WTC11 (cell line): ENCODE measurements around the gene LEUTX. TPM values are rescaled to one million over a fixed set of nuclear protein-coding genes. Genes with fewer than 3 reads are reported as not detected.
"Not testable (repeated sequence)": the region's sequence is repeated elsewhere in the genome, so short reads cannot be mapped to it uniquely, and the experiment has no call there.

ENCODE experiments used
- ATAC-seq: fragments of 200-7000 bp; cut with Tn5 transposase; 2 replicates; pipeline ENCODE4 v1.10.0; 2021; ENCODE audit warnings: mild to moderate bottlenecking, moderate library complexity
- CTCF ChIA-PET: fragments of 300-600 bp; sonication (Branson Sonifier 250); formaldehyde crosslinking; loops from one replicate; lab custom pipeline; 2021; ENCODE audit warnings: antibody characterized with exemption; lab: Charles Lee
- POLR2A ChIA-PET: fragments of 350-600 bp; sonication (Branson Sonifier 250); formaldehyde crosslinking; loops from one replicate; lab custom pipeline; 2021; ENCODE audit warnings: antibody characterized with exemption; lab: Charles Lee
- DNase-seq: peaks from one replicate; pipeline ENCODE4 v3.0.0; 2021; ENCODE audit warnings: low spot score
- H3K27ac Mint-ChIP-seq: 2 replicates; pipeline ENCODE4 v1.8.0; 2021; ENCODE audit warnings: mixed read lengths
- H3K27me3 Mint-ChIP-seq: 2 replicates; pipeline ENCODE4 v1.8.0; 2021; ENCODE audit warnings: low read depth, mild to moderate bottlenecking, moderate library complexity, mixed read lengths
- H3K36me3 Mint-ChIP-seq: 2 replicates; pipeline ENCODE4 v1.8.0; 2021; ENCODE audit warnings: mixed read lengths
- H3K4me1 Mint-ChIP-seq: 2 replicates; pipeline ENCODE4 v1.8.0; 2022; ENCODE audit warnings: mixed read lengths
- H3K4me3 Mint-ChIP-seq: 2 replicates; pipeline ENCODE4 v1.8.0; 2021; ENCODE audit warnings: mild to moderate bottlenecking, moderate library complexity, mixed read lengths
- H3K9me3 Mint-ChIP-seq: 2 replicates; pipeline ENCODE4 v1.8.0; 2021; ENCODE audit warnings: mixed read lengths
- CBFB ChIP-seq: sonication (generic); formaldehyde crosslinking; IDR thresholded peaks from 2 replicates; pipeline ENCODE4 v1.8.1; 2022; ENCODE audit warnings: mild to moderate bottlenecking, low read depth, missing genetic modification reagents
- CREM ChIP-seq: sonication (generic); formaldehyde crosslinking; IDR thresholded peaks from 2 replicates; pipeline ENCODE4 v1.8.1; 2022; ENCODE audit warnings: mild to moderate bottlenecking, missing genetic modification reagents, moderate library complexity
- ESRRA ChIP-seq: sonication (generic); formaldehyde crosslinking; IDR thresholded peaks from 2 replicates; pipeline ENCODE4 v1.8.1; 2022; ENCODE audit warnings: mild to moderate bottlenecking, missing genetic modification reagents, borderline replicate concordance
- ETV6 ChIP-seq: sonication (generic); formaldehyde crosslinking; IDR thresholded peaks from 2 replicates; pipeline ENCODE4 v1.8.1; 2022; ENCODE audit warnings: mild to moderate bottlenecking, missing genetic modification reagents
- FOXJ3 ChIP-seq: sonication (generic); formaldehyde crosslinking; IDR thresholded peaks from 2 replicates; pipeline ENCODE4 v1.9.0; 2021; ENCODE audit warnings: missing genetic modification reagents, mild to moderate bottlenecking, borderline replicate concordance
- FOXP1 ChIP-seq: sonication (generic); formaldehyde crosslinking; IDR thresholded peaks from 2 replicates; pipeline ENCODE4 v1.8.0; 2022; ENCODE audit warnings: missing genetic modification reagents, mild to moderate bottlenecking, moderate library complexity, borderline replicate concordance
- GRHL2 ChIP-seq: fragments of 250-450 bp; sonication (Bioruptor Pico); IDR thresholded peaks from 2 replicates; pipeline ENCODE4 v1.8.0; 2022; ENCODE audit warnings: mild to moderate bottlenecking, moderate library complexity; ENCODE audit not compliant: insufficient replicate concordance, severe bottlenecking
- GTF2I ChIP-seq: fragments of 250-450 bp; sonication (Bioruptor Pico); conservative IDR thresholded peaks from 2 replicates; pipeline ENCODE4 v1.4.0; 2021; ENCODE audit warnings: mild to moderate bottlenecking
- HMGA2 ChIP-seq: fragments of 250-450 bp; sonication (Bioruptor Pico); IDR thresholded peaks from 2 replicates; pipeline ENCODE4 v1.4.0; 2021; ENCODE audit warnings: mild to moderate bottlenecking, moderate library complexity
- JUN ChIP-seq: sonication (generic); formaldehyde crosslinking; IDR thresholded peaks from 2 replicates; pipeline ENCODE4 v1.8.0; 2023; ENCODE audit warnings: mild to moderate bottlenecking, missing genetic modification reagents
- MXD4 ChIP-seq: fragments of 250-450 bp; sonication (Bioruptor Pico); IDR thresholded peaks from 2 replicates; pipeline ENCODE4 v1.8.0; 2021; ENCODE audit warnings: mild to moderate bottlenecking, moderate library complexity, borderline replicate concordance
- NR1H2 ChIP-seq: sonication (generic); formaldehyde crosslinking; IDR thresholded peaks from 2 replicates; pipeline ENCODE4 v1.9.0; 2021; ENCODE audit warnings: mild to moderate bottlenecking, moderate library complexity, missing genetic modification reagents
- NR2C2 ChIP-seq: sonication (generic); formaldehyde crosslinking; IDR thresholded peaks from 2 replicates; pipeline ENCODE4 v1.8.0; 2022; ENCODE audit warnings: mild to moderate bottlenecking, missing genetic modification reagents
- PRRX2 ChIP-seq: fragments of 250-450 bp; sonication (Bioruptor Pico); IDR thresholded peaks from 2 replicates; pipeline ENCODE4 v1.8.0; 2021; ENCODE audit warnings: mild to moderate bottlenecking
- RELA ChIP-seq: sonication (generic); formaldehyde crosslinking; IDR thresholded peaks from 2 replicates; pipeline ENCODE4 v1.8.1; 2022; ENCODE audit warnings: missing genetic modification reagents, mild to moderate bottlenecking, borderline replicate concordance
- SP1 ChIP-seq: sonication (generic); formaldehyde crosslinking; conservative IDR thresholded peaks from 2 replicates; pipeline ENCODE4 v1.8.1; 2022; ENCODE audit warnings: missing genetic modification reagents
- TEAD4 ChIP-seq: sonication (generic); formaldehyde crosslinking; IDR thresholded peaks from 2 replicates; pipeline ENCODE4 v1.8.0; 2022; ENCODE audit warnings: mild to moderate bottlenecking, missing genetic modification reagents
- ZNF423 ChIP-seq: fragments of 250-450 bp; sonication (Bioruptor Pico); IDR thresholded peaks from 2 replicates; pipeline ENCODE4 v2.1.2; 2022; ENCODE audit warnings: mild to moderate bottlenecking, moderate library complexity
- total RNA-seq: library from RNA; stranded (reverse); gene quantifications from 3 replicates; pipeline ENCODE4 v1.2.3, GENCODE V29; 2021
- TF ChIP-seq, protein P1 (sequence below): sonication (generic); formaldehyde crosslinking; IDR thresholded peaks from 2 replicates; pipeline ENCODE4 v1.8.1; 2023; ENCODE audit warnings: mild to moderate bottlenecking, missing genetic modification reagents, moderate library complexity
- TF ChIP-seq, protein P2 (sequence below): sonication (generic); formaldehyde crosslinking; IDR thresholded peaks from 2 replicates; pipeline ENCODE4 v1.8.1; 2022; ENCODE audit warnings: low read depth, mild to moderate bottlenecking, moderate library complexity, missing genetic modification reagents, borderline replicate concordance
- TF ChIP-seq, protein P3 (sequence below): sonication (generic); formaldehyde crosslinking; IDR thresholded peaks from 2 replicates; pipeline ENCODE4 v1.8.0; 2023; ENCODE audit warnings: missing genetic modification reagents, mild to moderate bottlenecking, borderline replicate concordance

Gene LEUTX
- total RNA-seq, 1 experiment from 2014 or later = not detected

DNA sequence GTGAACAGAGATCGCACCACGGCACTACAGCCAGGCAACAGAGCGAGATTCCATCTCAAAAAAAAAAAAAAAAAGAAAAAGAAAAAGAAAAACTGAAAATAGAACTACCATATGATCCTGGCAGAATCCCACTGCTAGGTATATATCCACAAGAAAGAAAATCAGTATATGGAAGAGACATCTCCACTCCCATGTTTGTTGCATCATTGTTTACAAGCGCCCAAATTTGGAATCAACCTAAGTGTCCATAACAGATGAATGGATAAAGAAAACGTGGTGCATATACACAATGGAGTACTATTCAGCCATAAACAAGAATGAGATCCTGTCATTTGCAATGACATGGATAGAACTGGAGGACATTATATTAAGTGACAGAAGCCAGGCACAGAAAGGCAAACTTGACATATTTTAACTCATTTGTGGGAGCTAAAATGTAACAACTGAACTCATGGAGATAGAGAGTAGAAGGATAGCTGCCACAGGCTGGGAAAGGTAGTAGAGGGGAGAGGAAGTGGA, 29.3 kb downstream of the LEUTX start:
- Mint-ChIP-seq H3K36me3 (no peaks in the 10 kb centered on the region; the same call in 1 of the 2 replicates), H3K9me3 (peaks cover 19% of the 10 kb centered on the region), H3K27ac (no peak overlapping the region), H3K27me3 (peaks cover 8% of the 10 kb centered on the region), H3K4me3 (no peak overlapping the region), H3K4me1 (peaks cover 7% of the 10 kb centered on the region)
- POLR2A ChIA-PET = no interaction called here
- ATAC-seq (no peak), DNase-seq (no peak)
- TF ChIP-seq MXD4 (CRISPR knock-in tag) (no peak), NR1H2 (no peak), TEAD4 (no peak), SP1 (CRISPR knock-in tag) (no peak), ZNF423 (no peak), GTF2I (CRISPR knock-in tag) (no peak), NR2C2 (CRISPR knock-in tag) (no peak), ETV6 (CRISPR knock-in tag) (no peak), PRRX2 (CRISPR knock-in tag) (no peak), GRHL2 (CRISPR knock-in tag) (no peak), FOXJ3 (CRISPR knock-in tag) (no peak), CBFB (CRISPR knock-in tag) (no peak), RELA (CRISPR knock-in tag) (no peak), HMGA2 (CRISPR knock-in tag) (no peak)
- TF ChIP-seq, protein P1, sequence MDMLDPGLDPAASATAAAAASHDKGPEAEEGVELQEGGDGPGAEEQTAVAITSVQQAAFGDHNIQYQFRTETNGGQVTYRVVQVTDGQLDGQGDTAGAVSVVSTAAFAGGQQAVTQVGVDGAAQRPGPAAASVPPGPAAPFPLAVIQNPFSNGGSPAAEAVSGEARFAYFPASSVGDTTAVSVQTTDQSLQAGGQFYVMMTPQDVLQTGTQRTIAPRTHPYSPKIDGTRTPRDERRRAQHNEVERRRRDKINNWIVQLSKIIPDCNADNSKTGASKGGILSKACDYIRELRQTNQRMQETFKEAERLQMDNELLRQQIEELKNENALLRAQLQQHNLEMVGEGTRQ = no peak
- CTCF ChIA-PET = interaction anchor here (1.5 kb wide), 1 partner anchor 15 kb away, joined by 4 read pairs; no protein-coding TSS in a partner anchor

DNA sequence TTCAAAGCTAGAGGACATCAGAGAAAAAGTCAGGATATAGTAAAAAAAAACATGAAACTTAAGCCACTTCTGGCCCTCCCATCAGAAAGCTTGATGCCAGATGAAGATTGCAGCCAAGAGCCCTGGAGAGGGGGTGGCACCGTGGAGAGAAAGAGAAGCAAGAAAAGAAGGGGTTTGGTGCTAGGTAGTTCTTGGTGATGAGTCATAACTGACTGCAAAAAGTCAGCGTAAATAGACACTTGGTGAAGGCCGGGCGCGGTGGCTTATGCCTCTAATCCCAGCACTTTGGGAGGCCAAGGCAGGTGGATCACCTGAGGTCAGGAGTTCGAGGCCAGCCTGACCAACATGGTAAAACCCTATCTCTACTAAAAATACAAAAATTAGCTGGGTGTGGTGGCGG, 30.0 kb downstream of the LEUTX start:
- H3K4me3 Mint-ChIP-seq, DNase-seq, CTCF ChIA-PET, POLR2A ChIA-PET, H3K27me3 Mint-ChIP-seq, H3K4me1 Mint-ChIP-seq, ATAC-seq, H3K36me3 Mint-ChIP-seq, H3K27ac Mint-ChIP-seq: not testable (repeated sequence)
- peaks cover 19% of the 10 kb centered on the region for H3K9me3 Mint-ChIP-seq

DNA sequence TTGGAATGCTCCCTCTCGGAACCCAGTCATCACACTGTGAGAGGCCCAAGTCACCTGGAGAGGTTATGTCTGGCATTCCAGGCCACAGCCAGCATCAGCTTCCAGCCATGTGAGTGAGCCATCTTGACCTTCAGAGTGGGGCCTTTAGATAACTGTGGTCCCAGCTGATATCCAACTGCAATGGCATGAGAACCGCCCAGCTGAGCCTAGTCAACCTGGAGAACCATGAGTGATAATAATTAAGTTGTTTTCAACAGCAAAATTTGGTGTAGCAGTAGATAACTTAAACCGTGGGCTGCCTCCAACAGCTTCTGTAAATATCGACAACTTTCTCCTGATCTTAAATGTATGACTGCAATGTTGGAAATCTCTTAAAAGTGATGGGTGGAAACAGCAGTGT, 30.7 kb downstream of the LEUTX start:
- no peaks in the 10 kb centered on the region; the same call in 1 of the 2 replicates for H3K36me3 Mint-ChIP-seq
- DNase-seq = no peak
- no peak for ATAC-seq
- peaks cover 19% of the 10 kb centered on the region for H3K9me3 Mint-ChIP-seq
- H3K4me3 Mint-ChIP-seq = no peak overlapping the region
- TF ChIP-seq JUN (CRISPR knock-in tag) (no peak), ESRRA (CRISPR knock-in tag) (no peak)
- no peak overlapping the region for H3K27ac Mint-ChIP-seq
- peaks cover 8% of the 10 kb centered on the region for H3K27me3 Mint-ChIP-seq
- POLR2A ChIA-PET = interaction anchor here (0.6 kb wide), 1 partner anchor 404 kb away, joined by 3 read pairs; no protein-coding TSS in a partner anchor
- H3K4me1 Mint-ChIP-seq = no peaks in the 10 kb centered on the region
- CTCF ChIA-PET = no interaction called here

DNA sequence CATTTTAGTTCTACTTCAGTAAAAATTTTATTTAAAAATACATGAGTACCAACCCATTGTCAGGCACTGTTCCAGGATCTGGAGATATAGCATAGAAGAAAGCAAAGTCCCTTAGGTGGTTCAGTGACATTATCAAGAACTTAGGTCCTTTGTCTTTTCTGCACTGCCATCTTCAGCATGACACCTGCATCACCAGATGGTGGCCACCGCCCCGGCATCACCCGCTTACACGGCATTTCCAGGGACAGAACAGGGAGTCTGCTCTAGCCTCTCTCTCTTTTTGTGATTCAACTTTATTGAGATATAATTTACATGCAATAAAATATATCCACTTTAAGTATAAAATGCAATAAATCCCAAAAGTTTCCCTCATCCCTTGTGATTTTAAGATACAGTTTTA, 31.8 kb downstream of the LEUTX start:
- Mint-ChIP-seq H3K27me3 (peaks cover 6% of the 10 kb centered on the region), H3K4me1 (no peaks in the 10 kb centered on the region), H3K4me3 (no peak overlapping the region), H3K36me3 (no peaks in the 10 kb centered on the region; the same call in 1 of the 2 replicates), H3K9me3 (peaks cover 19% of the 10 kb centered on the region), H3K27ac (no peak overlapping the region)
- ChIA-PET POLR2A (no interaction called here), CTCF (interaction anchor here (0.6 kb wide), 1 partner anchor 43 kb away, joined by 7 read pairs; no protein-coding TSS in a partner anchor)
- DNase-seq (no peak), ATAC-seq (no peak)
- TF ChIP-seq, protein P2, sequence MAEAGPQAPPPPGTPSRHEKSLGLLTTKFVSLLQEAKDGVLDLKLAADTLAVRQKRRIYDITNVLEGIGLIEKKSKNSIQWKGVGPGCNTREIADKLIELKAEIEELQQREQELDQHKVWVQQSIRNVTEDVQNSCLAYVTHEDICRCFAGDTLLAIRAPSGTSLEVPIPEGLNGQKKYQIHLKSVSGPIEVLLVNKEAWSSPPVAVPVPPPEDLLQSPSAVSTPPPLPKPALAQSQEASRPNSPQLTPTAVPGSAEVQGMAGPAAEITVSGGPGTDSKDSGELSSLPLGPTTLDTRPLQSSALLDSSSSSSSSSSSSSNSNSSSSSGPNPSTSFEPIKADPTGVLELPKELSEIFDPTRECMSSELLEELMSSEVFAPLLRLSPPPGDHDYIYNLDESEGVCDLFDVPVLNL (CRISPR knock-in tag) = no peak
- TF ChIP-seq CREM (CRISPR knock-in tag) (no peak), NR2C2 (CRISPR knock-in tag) (no peak), FOXP1 (CRISPR knock-in tag) (no peak)
- TF ChIP-seq, protein P3, sequence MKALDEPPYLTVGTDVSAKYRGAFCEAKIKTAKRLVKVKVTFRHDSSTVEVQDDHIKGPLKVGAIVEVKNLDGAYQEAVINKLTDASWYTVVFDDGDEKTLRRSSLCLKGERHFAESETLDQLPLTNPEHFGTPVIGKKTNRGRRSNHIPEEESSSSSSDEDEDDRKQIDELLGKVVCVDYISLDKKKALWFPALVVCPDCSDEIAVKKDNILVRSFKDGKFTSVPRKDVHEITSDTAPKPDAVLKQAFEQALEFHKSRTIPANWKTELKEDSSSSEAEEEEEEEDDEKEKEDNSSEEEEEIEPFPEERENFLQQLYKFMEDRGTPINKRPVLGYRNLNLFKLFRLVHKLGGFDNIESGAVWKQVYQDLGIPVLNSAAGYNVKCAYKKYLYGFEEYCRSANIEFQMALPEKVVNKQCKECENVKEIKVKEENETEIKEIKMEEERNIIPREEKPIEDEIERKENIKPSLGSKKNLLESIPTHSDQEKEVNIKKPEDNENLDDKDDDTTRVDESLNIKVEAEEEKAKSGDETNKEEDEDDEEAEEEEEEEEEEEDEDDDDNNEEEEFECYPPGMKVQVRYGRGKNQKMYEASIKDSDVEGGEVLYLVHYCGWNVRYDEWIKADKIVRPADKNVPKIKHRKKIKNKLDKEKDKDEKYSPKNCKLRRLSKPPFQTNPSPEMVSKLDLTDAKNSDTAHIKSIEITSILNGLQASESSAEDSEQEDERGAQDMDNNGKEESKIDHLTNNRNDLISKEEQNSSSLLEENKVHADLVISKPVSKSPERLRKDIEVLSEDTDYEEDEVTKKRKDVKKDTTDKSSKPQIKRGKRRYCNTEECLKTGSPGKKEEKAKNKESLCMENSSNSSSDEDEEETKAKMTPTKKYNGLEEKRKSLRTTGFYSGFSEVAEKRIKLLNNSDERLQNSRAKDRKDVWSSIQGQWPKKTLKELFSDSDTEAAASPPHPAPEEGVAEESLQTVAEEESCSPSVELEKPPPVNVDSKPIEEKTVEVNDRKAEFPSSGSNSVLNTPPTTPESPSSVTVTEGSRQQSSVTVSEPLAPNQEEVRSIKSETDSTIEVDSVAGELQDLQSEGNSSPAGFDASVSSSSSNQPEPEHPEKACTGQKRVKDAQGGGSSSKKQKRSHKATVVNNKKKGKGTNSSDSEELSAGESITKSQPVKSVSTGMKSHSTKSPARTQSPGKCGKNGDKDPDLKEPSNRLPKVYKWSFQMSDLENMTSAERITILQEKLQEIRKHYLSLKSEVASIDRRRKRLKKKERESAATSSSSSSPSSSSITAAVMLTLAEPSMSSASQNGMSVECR (CRISPR knock-in tag) = no peak
